Measurements from ENCODE around the gene SEPTIN11. TPM values are rescaled to one million over a fixed set of nuclear protein-coding genes. Genes with fewer than 3 reads are reported as not detected.
A peak's percentile ranks its signal among the peaks of the same experiment; 100 is the strongest.

The SEPTIN11 gene
- 244 TPM for total RNA-seq

GRCh38 chr4:76949276-76950051 lies at the start of gene SEPTIN11:
Gene SEPTIN11 (plus strand): TSS chr4:76949752. CDS start chr4:76949904, 152 bp downstream.
- DNase-seq: peak; percentile 87

GRCh38 chr4:76902233-76902890 lies 47.2 kb upstream of the SEPTIN11 start:
- no peak for DNase-seq

GRCh38 chr4:76904646-76905190 lies 44.8 kb upstream of the SEPTIN11 start:
- DNase-seq: no peak

GRCh38 chr4:76905521-76905920 lies 44.0 kb upstream of the SEPTIN11 start:
- DNase-seq: no peak

- DNase-seq: no peak
These were observed 39.8 kb upstream of the SEPTIN11 start for GRCh38 chr4:76909711-76910110.

GRCh38 chr4:76920715-76921114 lies 28.8 kb upstream of the SEPTIN11 start:
- no peak for DNase-seq

- no peak for DNase-seq
These were observed 25.8 kb upstream of the SEPTIN11 start for GRCh38 chr4:76923619-76924357.

- no peak for DNase-seq
These were observed 22.7 kb upstream of the SEPTIN11 start for GRCh38 chr4:76926841-76927240.

GRCh38 chr4:76930685-76931084 lies 18.9 kb upstream of the SEPTIN11 start:
- DNase-seq: no peak

GRCh38 chr4:76931087-76931486 lies 18.5 kb upstream of the SEPTIN11 start:
- no peak for DNase-seq

- DNase-seq: no peak
These were observed 17.8 kb upstream of the SEPTIN11 start for GRCh38 chr4:76931576-76932276.

GRCh38 chr4:76939184-76939583 lies 10.4 kb upstream of the SEPTIN11 start:
- DNase-seq: no peak

- DNase-seq: peak; percentile 7
These were observed 6.4 kb upstream of the SEPTIN11 start for GRCh38 chr4:76943129-76943620.

GRCh38 chr4:76943790-76944189 lies 5.8 kb upstream of the SEPTIN11 start:
- DNase-seq: no peak

GRCh38 chr4:76947369-76947768 lies 2.2 kb upstream of the SEPTIN11 start:
- no peak for DNase-seq

- peak; percentile 60 for DNase-seq
These were observed 893 bp upstream of the SEPTIN11 start for GRCh38 chr4:76948443-76949275.

GRCh38 chr4:76950052-76950955 lies 752 bp downstream of the SEPTIN11 start:
- peak; percentile 53 for DNase-seq

- DNase-seq: peak; percentile 53
These were observed 1.6 kb downstream of the SEPTIN11 start for GRCh38 chr4:76950956-76951671.

GRCh38 chr4:76951672-76952010 lies 2.1 kb downstream of the SEPTIN11 start:
- no peak for DNase-seq

Measured in occipital lobe (tissue), 2 donors.